GM12865 (cell line): ENCODE results near the gene FASN.

Experiments
- DNase-seq: peaks from one replicate; pipeline ENCODE4 v3.0.0; 2010; ENCODE audit warnings: low read depth
- H3K4me3 ChIP-seq: 2 replicates; pipeline ENCODE4 v1.5.1; 2011; ENCODE audit warnings: mild to moderate bottlenecking, low read depth, low read length, control low read depth
- TF ChIP-seq, protein P1 (sequence below): IDR thresholded peaks from 2 replicates; pipeline ENCODE4 v1.5.1; 2011; ENCODE audit warnings: low read length, control low read depth, low read depth, inconsistent platforms; ENCODE audit not compliant: insufficient read depth; ENCODE audit errors: missing control alignments

The FASN gene

GRCh38 chr17:82117139-82118090, 19.4 kb upstream of the FASN start:
- no peak overlapping the region for H3K4me3 ChIP-seq
- TF ChIP-seq, protein P1, sequence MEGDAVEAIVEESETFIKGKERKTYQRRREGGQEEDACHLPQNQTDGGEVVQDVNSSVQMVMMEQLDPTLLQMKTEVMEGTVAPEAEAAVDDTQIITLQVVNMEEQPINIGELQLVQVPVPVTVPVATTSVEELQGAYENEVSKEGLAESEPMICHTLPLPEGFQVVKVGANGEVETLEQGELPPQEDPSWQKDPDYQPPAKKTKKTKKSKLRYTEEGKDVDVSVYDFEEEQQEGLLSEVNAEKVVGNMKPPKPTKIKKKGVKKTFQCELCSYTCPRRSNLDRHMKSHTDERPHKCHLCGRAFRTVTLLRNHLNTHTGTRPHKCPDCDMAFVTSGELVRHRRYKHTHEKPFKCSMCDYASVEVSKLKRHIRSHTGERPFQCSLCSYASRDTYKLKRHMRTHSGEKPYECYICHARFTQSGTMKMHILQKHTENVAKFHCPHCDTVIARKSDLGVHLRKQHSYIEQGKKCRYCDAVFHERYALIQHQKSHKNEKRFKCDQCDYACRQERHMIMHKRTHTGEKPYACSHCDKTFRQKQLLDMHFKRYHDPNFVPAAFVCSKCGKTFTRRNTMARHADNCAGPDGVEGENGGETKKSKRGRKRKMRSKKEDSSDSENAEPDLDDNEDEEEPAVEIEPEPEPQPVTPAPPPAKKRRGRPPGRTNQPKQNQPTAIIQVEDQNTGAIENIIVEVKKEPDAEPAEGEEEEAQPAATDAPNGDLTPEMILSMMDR: no peak
- no peak for DNase-seq

- no peak overlapping the region for H3K4me3 ChIP-seq
- no peak for DNase-seq
Measured at GRCh38 chr17:82116246-82116645, 18.2 kb upstream of the FASN start.

DNA sequence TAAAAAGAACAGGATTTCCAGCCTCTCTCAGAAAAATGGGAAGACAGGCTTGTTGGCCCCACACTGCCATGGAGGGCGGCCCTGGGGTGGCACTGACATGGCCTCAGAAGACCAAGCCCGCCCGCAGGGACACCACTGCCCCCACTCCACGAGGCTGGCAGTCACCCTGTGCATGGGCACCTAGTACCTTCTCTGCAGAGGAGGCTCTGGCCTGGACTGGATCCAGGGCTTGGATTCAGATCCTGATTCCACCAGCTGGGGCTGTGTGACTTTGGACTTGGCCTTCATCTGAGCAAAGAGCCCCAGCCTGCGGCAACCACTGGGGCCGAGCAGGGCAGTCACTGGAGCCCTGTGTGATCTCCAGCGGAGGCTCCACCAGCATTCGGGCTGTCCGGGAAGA, 16.8 kb upstream of the FASN start:
- no peak overlapping the region for H3K4me3 ChIP-seq
- DNase-seq: no peak
- TF ChIP-seq, protein P1: no peak

More at GRCh38 chr17:82116246-82116645, 18.2 kb upstream of the FASN start:
- TF ChIP-seq, protein P1: no peak

- no peak for DNase-seq
- H3K4me3 ChIP-seq: no peak overlapping the region
- TF ChIP-seq, protein P1: no peak
Measured at GRCh38 chr17:82114447-82114846, 16.4 kb upstream of the FASN start.

- DNase-seq: no peak
- no peak overlapping the region for H3K4me3 ChIP-seq
- TF ChIP-seq, protein P1: no peak
Measured at GRCh38 chr17:82113941-82114340, 15.9 kb upstream of the FASN start.

GRCh38 chr17:82113422-82113821, 15.4 kb upstream of the FASN start:
- no peak for DNase-seq
- H3K4me3 ChIP-seq: no peak overlapping the region
- TF ChIP-seq, protein P1: no peak
